ENCODE measurements around the gene SLCO3A1.

The SLCO3A1 gene

DNA sequence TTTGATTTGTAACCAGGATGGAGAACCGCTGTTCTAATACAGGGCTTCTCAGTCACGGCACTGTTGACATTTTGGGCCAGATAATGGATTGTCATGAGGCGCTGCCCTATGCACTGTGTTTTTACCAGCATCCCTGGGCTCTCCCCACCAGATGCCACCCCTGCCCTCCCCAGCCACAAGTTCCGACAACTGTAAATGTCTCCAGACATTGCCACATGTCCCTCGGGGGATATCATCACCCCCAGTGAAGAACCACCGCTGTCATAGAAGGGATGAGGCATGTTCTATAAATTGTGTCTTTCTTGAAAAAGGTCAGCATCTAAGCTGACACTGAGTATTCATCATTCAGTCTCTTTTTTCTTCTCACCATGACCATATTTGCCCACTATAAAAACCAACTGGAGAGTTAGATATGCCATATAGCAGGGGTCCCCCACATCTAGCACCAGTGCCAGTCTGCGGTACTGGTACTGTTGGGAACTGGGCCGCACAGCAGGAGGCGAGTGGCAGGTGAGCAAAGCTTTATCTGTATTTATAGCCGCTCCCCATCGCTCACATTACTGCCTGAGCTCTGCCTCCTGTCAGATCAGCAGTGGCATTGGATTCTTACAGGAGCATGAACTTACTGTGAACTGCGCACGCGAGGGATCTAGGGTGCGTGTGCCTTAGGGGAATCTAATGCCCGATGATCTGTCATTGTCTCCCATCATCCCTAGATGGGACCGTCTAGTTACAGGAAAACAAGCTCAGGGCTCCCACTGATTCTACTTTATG is 279.7 kb downstream of the SLCO3A1 start:
- no peak for DNase-seq

DNA sequence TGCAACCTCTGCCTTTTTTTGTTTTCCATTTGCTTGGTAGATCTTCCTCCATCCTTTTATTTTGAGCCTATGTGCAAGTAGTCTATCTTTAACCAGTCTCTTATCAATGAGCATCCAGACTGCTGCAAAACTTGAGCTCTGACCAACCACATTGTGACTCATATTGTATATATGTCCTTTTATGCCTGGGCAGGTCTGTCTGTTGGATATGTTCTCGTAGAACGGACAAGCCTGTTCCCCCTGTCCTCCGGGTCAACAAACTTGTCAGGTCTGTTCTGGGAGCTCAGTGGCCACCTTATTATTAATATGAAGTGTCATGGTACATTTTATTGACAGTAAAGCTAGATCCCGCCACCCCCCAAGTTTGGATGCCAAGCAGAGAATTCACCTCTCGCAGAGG is 287.3 kb downstream of the SLCO3A1 start:
- DNase-seq, result no peak

DNA sequence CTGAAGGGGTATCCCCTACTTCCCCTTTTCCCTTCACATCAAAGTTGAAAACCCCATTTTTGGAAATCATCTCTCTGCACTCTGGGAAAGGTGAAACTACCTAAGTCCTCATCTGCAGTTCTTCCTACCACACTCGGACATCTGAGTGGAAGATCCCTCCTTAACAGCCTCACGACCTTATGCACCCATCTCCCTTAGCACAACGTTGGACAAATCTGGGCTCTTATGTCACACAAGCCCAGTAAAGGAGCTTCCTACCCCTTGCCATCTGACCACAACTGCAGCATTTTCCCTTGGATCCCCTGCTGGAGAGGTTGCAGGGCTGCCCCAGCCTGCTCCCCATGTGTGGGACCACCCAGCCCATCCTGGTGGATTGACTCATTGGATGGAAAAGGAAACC is 288.1 kb downstream of the SLCO3A1 start:
- no peak for DNase-seq

DNA sequence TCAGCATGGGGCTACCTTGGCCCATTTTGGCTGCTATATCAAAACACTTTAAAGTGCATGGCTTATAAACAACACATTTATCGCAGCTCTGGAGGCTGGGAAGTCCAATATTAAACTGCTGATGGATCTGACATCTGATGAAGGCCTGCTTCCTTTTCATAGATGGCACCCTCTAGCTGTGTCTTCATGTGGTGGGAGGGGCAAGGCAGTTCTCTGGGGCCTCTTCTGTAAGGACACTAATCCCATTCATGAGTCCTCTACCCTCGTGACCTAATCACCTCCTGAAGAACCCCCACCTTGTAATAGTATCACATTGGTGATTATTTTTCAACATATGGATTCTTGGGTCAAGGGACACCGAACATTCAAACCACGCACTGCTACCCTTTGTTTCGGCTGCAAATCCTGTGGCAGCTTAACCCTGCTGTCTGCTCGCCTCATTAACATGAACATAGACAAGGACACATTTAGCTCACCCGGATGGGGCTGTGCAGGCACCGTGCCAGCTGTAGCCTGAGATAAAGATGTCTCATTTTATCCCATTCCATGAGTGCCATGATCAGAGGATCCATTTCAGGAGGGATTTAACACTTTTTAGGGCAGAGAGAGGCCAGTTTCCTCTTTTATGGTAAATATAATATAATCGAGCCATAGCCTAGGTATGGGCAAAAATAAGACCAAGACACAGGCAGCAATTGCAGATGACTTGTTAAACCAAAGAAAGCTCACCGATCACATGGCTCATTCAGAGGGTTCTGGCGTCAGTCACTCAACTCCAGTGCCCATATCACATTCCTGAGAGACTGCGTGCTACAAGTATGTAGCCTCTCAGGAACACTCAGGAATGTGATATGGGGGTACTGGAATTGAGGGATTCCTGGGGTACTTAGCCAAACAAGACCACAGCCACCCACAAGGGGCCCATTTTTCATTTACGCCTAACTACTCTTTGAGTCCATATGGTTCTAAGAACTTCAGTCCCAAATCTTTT is 289.0 kb downstream of the SLCO3A1 start:
- no peak for DNase-seq

DNA sequence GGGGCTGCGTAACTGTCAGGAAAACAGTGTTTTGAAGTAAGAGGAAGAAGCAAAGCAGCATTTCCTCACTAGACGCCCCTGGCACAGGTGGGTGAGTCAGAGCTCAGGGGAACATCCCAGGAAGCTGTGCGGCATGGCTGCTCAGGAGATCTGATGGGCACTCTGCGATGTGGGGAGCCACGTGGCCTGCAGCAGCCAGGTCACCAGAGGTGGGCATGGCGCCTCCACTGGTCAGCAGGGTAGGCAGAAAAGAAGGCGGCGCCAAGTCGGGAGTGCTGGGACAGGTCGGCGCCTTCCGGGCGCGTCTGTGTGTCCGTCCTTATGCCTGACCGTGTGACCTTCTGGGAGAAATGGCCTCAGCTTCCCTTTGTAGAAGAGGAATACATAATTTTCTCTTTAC is 290.3 kb downstream of the SLCO3A1 start:
- DNase-seq, result no peak

DNA sequence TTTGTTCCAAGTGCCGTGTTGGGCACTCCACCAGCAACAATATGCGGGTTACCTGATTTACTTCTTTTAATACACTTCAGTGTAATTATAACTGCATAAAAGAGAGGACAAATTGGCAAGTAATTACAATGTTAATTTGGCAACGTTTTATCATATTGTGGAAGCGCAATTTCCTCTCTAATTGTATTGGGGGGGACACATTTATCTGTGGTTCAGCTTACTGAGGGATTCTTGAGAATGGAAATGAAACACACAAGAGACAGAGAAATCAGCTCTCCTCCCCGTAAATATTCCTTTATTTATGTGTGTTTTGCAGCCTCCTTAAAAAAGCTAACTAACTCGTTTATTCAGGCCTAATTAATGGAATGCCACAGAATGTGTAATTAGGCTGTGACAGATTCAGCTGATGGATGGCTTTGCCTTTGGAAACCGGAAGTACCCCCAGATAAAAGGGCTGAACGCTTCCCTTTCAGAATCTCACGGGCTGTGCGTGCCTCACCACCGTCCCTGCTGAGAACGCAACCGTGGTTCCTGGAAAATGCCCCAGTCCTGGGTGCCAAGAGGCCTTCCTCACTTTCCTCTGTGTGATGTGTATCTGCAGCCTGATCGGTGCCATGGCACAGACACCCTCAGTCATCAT is 293.1 kb downstream of the SLCO3A1 start:
- no peak for DNase-seq

DNA sequence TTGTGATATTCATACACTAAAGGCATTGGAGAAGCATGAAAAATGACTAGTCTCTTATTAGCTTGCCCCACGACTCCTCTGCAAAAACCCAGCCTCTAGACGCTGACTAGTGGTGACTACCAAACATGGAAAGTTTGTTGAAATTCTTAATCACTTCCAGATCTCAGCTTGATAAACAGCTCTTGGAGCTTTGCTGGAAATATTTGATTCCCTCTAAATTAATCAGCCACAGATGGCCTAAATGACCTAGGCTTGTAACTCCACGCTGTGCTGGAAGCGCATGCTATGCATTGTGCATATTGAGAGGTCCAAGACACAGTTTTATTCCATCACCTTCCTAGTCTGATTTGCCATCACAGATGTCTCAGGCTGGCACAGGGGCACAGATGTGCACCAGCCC is 295.5 kb downstream of the SLCO3A1 start:
- DNase-seq, result no peak

DNA sequence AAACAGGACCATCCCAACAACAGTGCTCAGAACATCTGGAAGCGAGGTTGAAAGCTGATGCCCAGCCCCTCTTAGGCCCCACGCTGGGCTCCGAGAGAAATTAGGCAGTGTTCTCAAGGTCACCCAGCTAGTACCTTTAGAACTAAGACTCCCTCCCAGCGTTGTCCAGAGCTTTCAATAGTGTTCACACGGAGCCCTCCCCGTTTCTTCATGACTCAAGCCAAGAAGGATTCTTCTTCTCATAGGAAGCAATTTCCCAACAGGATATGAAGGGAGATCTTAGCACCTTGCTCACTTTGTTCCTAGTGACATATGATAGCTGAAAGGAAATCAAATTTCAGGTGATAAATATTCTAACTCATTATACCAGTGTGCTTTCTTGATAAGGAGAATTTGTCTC is 296.0 kb downstream of the SLCO3A1 start:
- no peak for DNase-seq

DNA sequence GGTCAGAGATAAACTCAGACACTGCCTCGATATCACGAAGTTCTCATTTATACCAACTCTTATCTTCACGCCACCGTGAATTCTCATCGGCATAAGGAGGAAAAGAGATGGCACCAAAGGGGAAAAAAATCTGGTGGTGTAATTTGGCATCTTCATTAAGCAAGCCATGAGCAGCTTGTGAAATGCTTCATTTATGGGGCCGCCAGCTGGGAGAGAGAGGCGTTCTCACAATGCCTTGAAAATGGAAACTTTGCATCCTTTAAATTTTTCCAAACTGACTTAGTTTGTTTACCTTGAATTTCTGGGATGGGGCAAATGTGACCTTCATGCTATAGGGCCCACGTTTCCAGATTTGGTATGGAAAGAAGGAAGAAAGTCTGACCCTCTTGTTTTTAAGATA is 297.7 kb downstream of the SLCO3A1 start:
- DNase-seq, result no peak

DNA sequence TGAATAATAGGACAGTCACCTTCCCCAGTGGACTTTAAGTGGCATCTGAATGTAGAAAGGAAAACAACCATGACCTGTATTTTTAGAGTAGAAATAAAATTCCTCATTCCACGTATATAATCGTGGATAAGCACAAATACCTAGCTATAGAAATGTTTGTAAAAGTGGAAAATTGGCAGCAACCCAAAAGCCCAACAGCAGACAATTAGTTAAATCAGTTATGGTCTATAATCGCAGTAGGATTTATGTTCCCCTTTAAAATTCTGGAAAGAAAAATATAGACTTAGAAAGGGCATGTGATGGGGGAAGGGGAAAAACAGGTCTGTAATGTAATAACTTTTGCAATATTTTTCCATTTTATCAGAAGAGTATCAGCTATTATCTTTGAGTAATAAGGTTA is 298.2 kb downstream of the SLCO3A1 start:
- no peak for DNase-seq

DNA sequence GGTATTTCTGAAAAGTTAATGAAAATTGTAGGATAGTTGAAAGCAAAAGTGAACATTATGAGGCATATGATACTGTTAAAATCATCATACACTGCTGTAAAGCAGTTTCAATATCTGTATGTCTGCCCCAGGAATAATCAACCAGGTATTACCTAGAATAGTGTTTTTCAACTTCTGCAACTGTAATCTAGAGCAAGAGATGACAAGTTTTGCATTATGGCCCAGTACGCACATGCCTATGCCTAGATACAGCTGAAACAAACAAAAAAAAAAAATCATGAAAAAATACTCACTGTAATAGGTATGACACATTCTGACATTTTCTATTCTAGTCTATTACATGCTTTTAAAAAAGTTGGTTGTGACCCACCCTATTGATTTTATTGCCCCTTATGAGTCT is 299.5 kb downstream of the SLCO3A1 start:
- no peak for DNase-seq

DNA sequence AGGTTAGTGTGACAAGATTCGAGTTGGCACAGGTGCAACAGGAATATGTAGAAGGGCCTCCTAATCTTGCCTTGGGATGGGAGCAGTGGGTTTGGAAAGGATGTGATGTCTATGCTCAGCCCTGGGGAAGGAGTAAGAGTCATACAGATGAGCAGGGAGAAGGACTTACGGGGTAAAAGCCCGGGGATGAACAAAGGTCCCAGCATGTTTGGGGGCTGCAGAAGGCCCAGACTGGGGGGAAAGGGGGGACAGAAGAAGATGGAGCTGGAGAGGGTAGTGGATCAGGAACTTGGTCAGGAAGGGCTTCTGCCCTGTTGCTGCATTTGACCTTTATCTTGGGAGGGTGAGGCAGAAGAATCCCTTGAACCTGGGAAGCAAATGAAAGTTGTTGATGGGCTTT is 300.1 kb downstream of the SLCO3A1 start:
- no peak for DNase-seq

DNA sequence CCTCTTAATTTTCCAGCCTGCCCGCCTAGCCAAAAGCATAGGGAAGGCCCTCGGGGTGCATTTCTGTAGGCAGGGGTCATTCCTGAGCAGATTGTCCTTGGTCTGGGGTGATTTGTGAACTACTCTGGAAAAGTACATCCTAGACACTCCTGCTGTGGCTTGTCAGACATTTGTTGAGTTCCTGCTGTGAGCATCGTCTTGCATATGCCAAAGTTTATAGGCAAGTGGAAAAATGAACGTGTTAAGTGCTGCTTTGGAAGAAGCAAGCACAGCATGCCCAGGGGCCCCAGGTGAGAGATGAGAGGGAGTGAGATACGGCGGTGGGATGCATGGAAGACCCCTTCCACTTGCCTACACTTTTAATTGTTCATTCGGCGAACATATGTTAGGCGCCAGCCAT is 302.4 kb downstream of the SLCO3A1 start:
- DNase-seq, result no peak

DNA sequence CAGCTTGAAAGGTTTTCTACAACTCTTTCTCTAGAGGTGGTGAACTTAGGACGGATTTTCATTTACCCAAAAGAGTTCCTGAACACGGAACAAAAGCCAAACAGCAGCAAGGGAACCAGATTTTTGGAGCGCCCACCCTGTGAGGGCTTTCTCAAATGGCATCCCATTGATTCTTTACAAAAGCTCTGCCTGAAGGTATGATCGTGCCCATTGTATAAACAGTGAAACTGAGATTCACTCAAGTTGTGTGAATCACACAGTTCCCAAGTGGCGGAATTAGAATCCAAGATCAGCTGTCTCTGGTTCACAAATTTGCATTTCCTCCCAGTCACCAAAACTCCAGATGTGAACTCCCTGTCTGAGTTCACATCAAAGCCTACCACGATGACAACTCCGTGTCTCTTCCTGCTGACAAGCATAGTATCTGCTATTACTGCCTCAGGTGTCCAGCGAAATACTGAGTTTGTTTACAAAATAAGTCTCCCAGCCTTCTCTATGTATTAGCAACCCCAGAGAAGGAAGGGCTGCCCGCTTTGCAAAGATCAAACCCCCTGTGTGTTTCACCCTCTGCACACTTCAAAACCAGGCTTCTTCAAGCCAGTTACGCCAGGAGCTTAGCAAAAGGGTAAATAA is 304.3 kb downstream of the SLCO3A1 start:
- DNase-seq, result no peak

DNA sequence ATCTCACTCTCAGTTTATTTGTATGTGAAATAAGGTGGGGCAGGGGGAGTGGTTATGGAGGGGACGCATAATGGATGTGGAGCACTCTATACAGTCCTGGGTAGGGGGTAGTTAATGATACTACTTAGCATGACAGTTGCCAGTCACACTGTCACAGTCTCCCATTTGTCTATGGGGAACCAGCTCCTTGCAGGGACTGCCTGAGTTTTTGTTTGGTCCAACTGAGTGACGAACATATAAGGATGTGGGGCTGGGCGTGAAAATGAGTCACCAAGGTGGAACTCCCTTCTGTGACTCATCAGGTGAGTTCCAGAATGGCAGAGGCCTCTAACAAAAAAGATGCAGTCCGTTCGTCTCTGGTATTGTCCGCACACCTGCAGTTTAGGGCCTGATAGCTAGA is 304.9 kb downstream of the SLCO3A1 start:
- DNase-seq, result no peak

DNA sequence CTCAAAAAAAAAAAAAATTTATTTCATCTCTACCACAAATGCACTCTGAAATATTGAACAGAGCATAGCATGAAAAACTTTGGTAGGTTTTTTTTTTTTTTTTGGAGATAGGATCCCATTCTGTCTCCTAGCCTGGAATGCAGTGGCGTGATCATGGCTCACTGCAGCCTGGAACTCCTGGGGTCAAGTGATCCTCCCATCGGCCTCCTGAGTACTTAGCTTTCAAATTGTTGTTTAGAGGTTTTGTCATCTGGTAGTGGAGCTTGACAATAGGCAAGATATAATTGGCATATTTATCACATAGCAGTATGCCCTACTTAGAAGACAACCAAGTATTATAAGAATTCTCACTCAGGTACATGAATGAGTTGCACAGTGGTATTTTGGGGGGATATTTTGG is 306.0 kb downstream of the SLCO3A1 start:
- no peak for DNase-seq

DNA sequence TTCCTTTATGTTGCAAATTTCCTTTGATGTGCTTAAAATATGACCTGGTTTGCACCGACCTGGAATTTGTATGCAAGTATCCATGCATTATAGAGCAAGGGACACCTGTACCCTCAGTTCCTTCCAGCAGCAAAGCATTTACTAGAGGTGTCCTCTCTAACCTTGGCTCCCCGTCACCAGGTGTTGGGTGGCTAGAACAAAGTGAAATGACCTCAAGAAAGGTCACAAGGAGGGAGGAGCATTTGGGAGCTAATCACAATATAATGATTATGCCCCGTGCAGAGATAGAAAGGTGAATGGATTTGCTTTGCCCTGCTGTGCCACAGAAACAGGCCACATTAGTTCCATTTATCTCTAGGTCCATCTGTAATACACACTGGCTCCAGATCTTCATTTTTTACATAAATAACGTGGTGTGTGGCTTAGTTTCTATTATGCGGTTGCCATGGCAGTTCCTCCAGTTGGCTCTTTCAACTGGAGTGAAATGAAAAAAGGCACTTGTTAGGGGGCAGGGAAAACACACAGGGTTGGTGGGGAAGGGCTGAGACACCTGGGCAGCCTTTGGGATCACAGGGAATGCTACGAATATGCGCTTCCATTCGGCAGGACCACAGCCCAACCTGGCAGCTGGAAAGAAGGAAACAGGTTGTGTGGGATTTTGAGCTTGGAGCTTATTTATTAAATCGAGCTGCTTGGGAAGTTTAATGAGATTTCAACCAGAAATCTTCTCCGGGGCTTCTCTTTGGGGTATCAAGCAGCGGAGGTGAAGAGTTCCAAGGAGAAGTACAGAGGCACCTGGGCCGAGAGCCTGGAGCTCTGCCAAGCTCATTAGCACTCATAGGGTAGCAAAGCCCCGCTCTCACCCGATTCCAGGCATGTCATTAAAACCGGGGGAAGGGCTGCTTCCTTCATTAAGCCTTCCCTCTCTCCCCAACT is 306.7 kb downstream of the SLCO3A1 start:
- no peak for DNase-seq

DNA sequence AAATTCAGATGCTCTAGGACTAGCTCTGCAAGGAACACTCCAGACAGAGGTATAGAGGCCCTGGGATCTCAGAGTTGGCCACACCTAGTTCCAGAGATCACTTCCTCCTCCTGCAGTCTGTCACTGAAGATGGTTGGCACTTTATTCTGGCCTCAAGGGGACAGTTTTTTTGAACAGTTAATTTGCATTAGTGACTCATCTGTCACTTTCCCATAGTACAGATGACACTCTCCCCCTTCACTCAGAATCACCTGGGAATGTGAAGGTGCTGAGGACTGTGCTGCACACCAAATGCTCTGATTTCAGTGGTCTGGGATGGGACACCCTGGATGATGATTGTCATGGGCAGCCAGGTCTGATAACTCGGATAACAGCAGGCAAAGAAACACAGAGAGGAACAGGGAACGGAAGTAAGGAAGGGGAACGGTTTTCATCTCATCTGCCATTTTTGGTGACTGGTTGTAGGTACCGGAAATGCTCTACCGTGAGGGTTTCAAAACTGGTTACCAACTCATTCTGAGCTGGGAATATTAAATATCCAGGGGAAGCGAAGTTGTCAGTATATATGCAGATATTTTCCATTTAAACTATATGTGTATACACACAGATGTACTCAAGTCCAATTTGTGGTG is 307.6 kb downstream of the SLCO3A1 start:
- no peak for DNase-seq

DNA sequence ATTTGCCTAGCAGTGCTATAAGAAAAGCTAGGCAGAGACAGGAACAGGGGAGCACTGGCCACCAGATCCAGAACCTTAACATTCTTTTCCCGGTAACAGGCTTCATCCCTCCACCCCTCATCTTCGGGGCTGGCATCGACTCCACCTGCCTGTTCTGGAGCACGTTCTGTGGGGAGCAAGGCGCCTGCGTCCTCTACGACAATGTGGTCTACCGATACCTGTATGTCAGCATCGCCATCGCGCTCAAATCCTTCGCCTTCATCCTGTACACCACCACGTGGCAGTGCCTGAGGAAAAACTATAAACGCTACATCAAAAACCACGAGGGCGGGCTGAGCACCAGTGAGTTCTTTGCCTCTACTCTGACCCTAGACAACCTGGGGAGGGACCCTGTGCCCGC is 309.1 kb downstream of the SLCO3A1 start:
- DNase-seq, result no peak

DNA sequence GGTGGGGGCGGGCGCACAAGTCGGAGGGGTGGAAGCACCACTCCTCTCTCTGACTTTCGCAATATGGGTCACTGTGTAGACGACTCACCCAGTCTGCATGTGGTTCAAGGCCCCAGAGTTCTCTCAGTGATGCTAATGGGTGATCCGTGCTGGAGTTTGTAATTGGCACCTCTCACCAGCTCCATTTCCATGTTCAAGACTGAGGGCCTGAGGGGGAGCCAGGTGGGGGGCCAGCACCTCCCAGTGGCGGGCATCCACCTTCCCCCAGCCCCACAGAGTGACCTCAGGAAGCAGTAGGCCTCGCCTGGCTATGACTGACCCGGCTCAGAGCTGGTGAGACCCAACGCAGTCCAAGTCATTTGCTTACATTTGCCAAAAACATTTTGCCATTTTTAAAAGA is 310.1 kb downstream of the SLCO3A1 start:
- DNase-seq, result no peak

DNA sequence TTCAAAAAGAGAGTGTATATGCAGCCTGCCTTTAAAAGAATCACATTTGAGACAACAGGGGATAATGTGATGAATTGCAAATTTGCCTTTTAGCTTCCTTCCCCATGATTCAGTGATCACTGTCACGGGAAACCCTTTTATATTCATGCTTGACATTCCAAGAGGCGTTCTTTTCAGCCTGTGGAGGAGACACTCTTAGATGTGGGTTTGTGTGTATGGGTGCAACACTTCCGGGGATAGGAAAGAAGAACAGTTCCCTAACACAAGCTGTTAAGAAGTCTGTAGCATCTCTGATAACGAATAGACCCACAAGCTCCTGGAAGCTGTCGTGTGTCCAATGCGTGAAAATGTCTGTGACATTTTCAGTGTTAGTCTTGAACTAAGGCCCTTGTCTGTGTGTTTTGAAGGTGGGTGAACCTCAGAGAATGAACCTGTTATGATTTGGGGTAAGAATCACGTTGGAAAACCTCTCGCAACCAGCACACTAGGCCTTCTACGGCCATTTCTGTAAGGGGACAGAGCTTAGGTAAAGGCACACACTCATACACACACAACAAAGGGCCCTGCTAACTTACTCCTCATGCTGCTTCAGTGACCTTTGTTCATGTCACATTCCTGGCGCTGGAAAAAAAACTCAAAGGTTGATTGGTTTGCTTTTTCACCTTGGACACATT is 311.0 kb downstream of the SLCO3A1 start:
- DNase-seq, result no peak
